Endothelial cell of umbilical vein (primary cell): ENCODE measurements around the gene IGSF1. TPM values are rescaled to one million over a fixed set of nuclear protein-coding genes. Genes with fewer than 3 reads are reported as not detected.

Source experiments
- BruUV-seq: library from RNA; stranded (reverse); fragments of 400-500 nt; replicated peaks from 2 replicates; lab custom pipeline; 2021; lab: Mats Ljungman, UMichigan
- CTCF ChIA-PET: fragments of 300-600, 350-600 bp; sonication (Branson Sonifier 250); formaldehyde crosslinking; loops from one replicate; lab custom pipeline; 2021; ENCODE audit warnings: antibody characterized with exemption, inconsistent platforms; lab: Charles Lee
- POLR2A ChIA-PET: fragments of 300-600, 350-600 bp; sonication (Branson Sonifier 250); formaldehyde crosslinking; loops from one replicate; lab custom pipeline; 2021; ENCODE audit warnings: antibody characterized with exemption, inconsistent platforms; lab: Charles Lee
- DNase-seq: peaks from one replicate; pipeline ENCODE4 v3.0.0-alpha.2; 2011; ENCODE audit warnings: low read depth, low spot score
- FAIRE-seq: peaks from 2 replicates; lab custom pipeline; 2011; peaks lifted over from hg19 to GRCh38; lab: Jason Lieb, UNC
- H2AFZ ChIP-seq: 2 replicates; pipeline ENCODE4 v1.6.0; 2012; ENCODE audit warnings: low read depth, low read length, control low read depth, inconsistent platforms
- H3K27ac ChIP-seq: 2 replicates; pipeline ENCODE4 v1.5.1; 2011; ENCODE audit warnings: low read depth, mild to moderate bottlenecking, control low read depth, low read length, moderate library complexity; ENCODE audit not compliant: insufficient read depth
- H3K27me3 ChIP-seq, 2 experiments: 2 replicates each; pipeline versions ENCODE4 v1.6.0 to v1.6.1; 2011; ENCODE audit warnings: low read length in 2 of 2, mixed read lengths in 1 of 2; ENCODE audit not compliant: control insufficient read depth in 2 of 2, insufficient read depth in 2 of 2
- H3K36me3 ChIP-seq, 2 experiments: 2 replicates in 1 of 2; 3 replicates in 1 of 2; pipeline ENCODE4 v1.5.1; 2011; ENCODE audit warnings: low read length in 2 of 2, mild to moderate bottlenecking in 1 of 2, moderate library complexity in 1 of 2; ENCODE audit not compliant: control insufficient read depth in 2 of 2, insufficient read depth in 2 of 2; ENCODE audit errors: extremely low read depth in 1 of 2
- H3K4me1 ChIP-seq: 3 replicates; pipeline ENCODE4 v1.5.1; 2011; ENCODE audit warnings: mild to moderate bottlenecking, low read length; ENCODE audit not compliant: control insufficient read depth, insufficient read depth; ENCODE audit errors: extremely low read depth
- H3K4me2 ChIP-seq: 2 replicates; pipeline ENCODE4 v1.6.1; 2011; ENCODE audit warnings: low read length, control low read depth, mixed read lengths; ENCODE audit not compliant: insufficient read depth
- H3K4me3 ChIP-seq, 3 experiments: fragments of 200-600 bp in 1 of 3; sonication (generic), shearing (Covaris generic) in 1 of 3; replicated peaks in 1 of 3; 2 replicates each; pipeline ENCODE4 v1.5.1; 2011 to 2016; ENCODE audit warnings: control low read depth in 3 of 3, low read length in 3 of 3, mild to moderate bottlenecking in 2 of 3, inconsistent platforms in 1 of 3, low read depth in 1 of 3, moderate library complexity in 1 of 3; ENCODE audit not compliant: insufficient read depth in 1 of 3
- H3K79me2 ChIP-seq: 2 replicates; pipeline ENCODE4 v1.6.0; 2012; ENCODE audit warnings: low read length, inconsistent platforms; ENCODE audit not compliant: control insufficient read depth, insufficient read depth
- H3K9ac ChIP-seq: replicated peaks from 2 replicates; pipeline ENCODE3; 2011; ENCODE audit warnings: low read length, control low read depth; ENCODE audit not compliant: insufficient read depth; ENCODE audit errors: extremely low read depth
- H3K9me1 ChIP-seq: replicated peaks from 3 replicates; pipeline ENCODE4 v1.6.0; 2011; ENCODE audit warnings: mild to moderate bottlenecking, low read length; ENCODE audit not compliant: control insufficient read depth, insufficient read depth; ENCODE audit errors: extremely low read depth
- H3K9me3 ChIP-seq: replicated peaks from 2 replicates; pipeline ENCODE4 v1.5.1; 2012; ENCODE audit warnings: low read length, inconsistent platforms; ENCODE audit not compliant: control insufficient read depth, insufficient read depth
- H4K20me1 ChIP-seq: replicated peaks from 2 replicates; pipeline ENCODE3; 2011; ENCODE audit warnings: mild to moderate bottlenecking, low read length; ENCODE audit not compliant: control insufficient read depth, insufficient read depth; ENCODE audit errors: extremely low read depth
- EZH2 ChIP-seq: IDR thresholded peaks from 2 replicates; pipeline ENCODE4 v1.6.1; 2012; ENCODE audit warnings: borderline replicate concordance, low read depth, mild to moderate bottlenecking, moderate library complexity, low read length, inconsistent platforms; ENCODE audit not compliant: severe bottlenecking
- FOS ChIP-seq: IDR thresholded peaks from 2 replicates; pipeline ENCODE4 v1.6.1; 2011; ENCODE audit warnings: mild to moderate bottlenecking, low read length, moderate library complexity, borderline replicate concordance; ENCODE audit not compliant: insufficient read depth
- GATA2 ChIP-seq: IDR thresholded peaks from 2 replicates; pipeline ENCODE4 v1.7.0; 2011; ENCODE audit warnings: low read depth, mild to moderate bottlenecking, moderate library complexity, mixed read lengths, low read length; ENCODE audit not compliant: insufficient read length, insufficient read depth
- JUN ChIP-seq: IDR thresholded peaks from 2 replicates; pipeline ENCODE4 v1.6.1; 2011; ENCODE audit warnings: borderline replicate concordance, low read depth; ENCODE audit not compliant: insufficient read length, insufficient read depth
- MYC ChIP-seq: IDR thresholded peaks from one replicate; pipeline ENCODE4 v1.6.1; 2011; ENCODE audit warnings: mild to moderate bottlenecking, low read depth, low read length
- POLR2A ChIP-seq: IDR thresholded peaks from 2 replicates; pipeline ENCODE4 v1.6.1; 2012; ENCODE audit warnings: low read depth, mild to moderate bottlenecking, control low read depth, low read length
- POLR2AphosphoS5 ChIP-seq: IDR thresholded peaks from 2 replicates; pipeline ENCODE4 v1.6.1; 2012; ENCODE audit warnings: low read depth, mild to moderate bottlenecking, control low read depth, low read length, moderate library complexity; ENCODE audit not compliant: insufficient read depth
- dilution Hi-C: fragments of 300-500 bp; cut with MboI; formaldehyde crosslinking; loops from one replicate; pipeline ENCODE4 v1.15.0; 2019; ENCODE audit warnings: low sequenced_read_pairs; ENCODE audit not compliant: extremely low pct_ligation_motif_present
- intact Hi-C: fragments of 100-400 bp; cut with micrococcal nuclease; formaldehyde crosslinking; loops from one replicate; pipeline ENCODE4 v1.10.0; 2022
- polyA plus RNA-seq, 4 experiments: library from polyadenylated mRNA; depleted of rRNA in 3 of 4; stranded (reverse) in 3 of 4; unstranded in 1 of 4; fragments of >200 nt; gene quantifications; 2 replicates each; pipeline versions ENCODE4 v1.2.1 to v1.2.3, GENCODE V29; 2011 to 2012; ENCODE audit warnings: missing spikeins in 1 of 4
- total RNA-seq: library from RNA; stranded (reverse); gene quantifications from 2 replicates; pipeline ENCODE4 v1.2.3, GENCODE V29; 2021
- TF ChIP-seq, protein P1 (sequence below), 2 donors: IDR thresholded peaks; 1 replicate in 1 of 2; 2 replicates in 1 of 2; pipeline ENCODE4 v1.5.1; 2011; ENCODE audit warnings: low read length in 2 of 2, mild to moderate bottlenecking in 2 of 2, moderate library complexity in 2 of 2, control low read depth in 1 of 2, inconsistent platforms in 1 of 2, low read depth in 1 of 2; ENCODE audit not compliant: insufficient read depth in 1 of 2; ENCODE audit errors: extremely low read depth in 1 of 2
- TF ChIP-seq, protein P2 (sequence below): IDR thresholded peaks from 2 replicates; pipeline ENCODE4 v1.6.1; 2011; ENCODE audit not compliant: insufficient read depth, insufficient read length

The IGSF1 gene
- total and polyA plus RNA-seq, 2 donors (not counting 3 experiments of a cell fraction or from before 2014, with no cell fraction given), result not detected

DNA sequence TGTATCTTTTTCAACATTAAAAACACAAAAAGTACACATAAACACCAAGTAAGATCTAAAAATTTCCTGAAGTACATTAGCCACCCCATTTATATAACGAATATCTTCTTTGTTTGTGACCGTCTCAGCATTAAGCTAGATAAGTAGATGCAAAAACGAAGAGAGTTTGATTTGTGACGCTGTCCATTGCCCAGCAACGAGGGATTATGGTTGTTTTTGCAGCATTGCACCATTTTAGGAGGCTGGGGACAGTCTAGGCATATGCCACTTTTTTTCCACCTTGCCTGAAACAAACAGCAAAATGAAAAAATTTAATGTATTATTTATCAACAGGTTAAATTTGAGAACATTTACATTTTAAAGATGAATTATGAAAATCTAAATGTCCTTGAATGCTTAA lies 12.0 kb upstream of the IGSF1 start:
- FAIRE-seq, result no peak
- H3K9me1 ChIP-seq, result no peaks in the 10 kb centered on the region
- no peak overlapping the region for H3K27ac ChIP-seq
- CTCF ChIA-PET, result no interaction called here
- no peaks in the 10 kb centered on the region for H3K36me3 ChIP-seq
- BruUV-seq, result no TSS peak
- no peak overlapping the region for H3K4me3 ChIP-seq
- no peaks in the 10 kb centered on the region for H3K4me1 ChIP-seq
- intact Hi-C loops (no loop called here), dilution Hi-C loops (no loop called here)
- POLR2A ChIA-PET, result no interaction called here
- no peak overlapping the region for H2AFZ ChIP-seq
- no peaks in the 10 kb centered on the region for H4K20me1 ChIP-seq
- H3K9me3 ChIP-seq, result no peaks in the 10 kb centered on the region
- no peaks in the 10 kb centered on the region for H3K79me2 ChIP-seq
- TF ChIP-seq JUN (no peak), FOS (no peak)
- DNase-seq, result no peak
- no peak overlapping the region for H3K4me2 ChIP-seq
- no peak overlapping the region for H3K9ac ChIP-seq
- H3K27me3 ChIP-seq, result no peaks in the 10 kb centered on the region

DNA sequence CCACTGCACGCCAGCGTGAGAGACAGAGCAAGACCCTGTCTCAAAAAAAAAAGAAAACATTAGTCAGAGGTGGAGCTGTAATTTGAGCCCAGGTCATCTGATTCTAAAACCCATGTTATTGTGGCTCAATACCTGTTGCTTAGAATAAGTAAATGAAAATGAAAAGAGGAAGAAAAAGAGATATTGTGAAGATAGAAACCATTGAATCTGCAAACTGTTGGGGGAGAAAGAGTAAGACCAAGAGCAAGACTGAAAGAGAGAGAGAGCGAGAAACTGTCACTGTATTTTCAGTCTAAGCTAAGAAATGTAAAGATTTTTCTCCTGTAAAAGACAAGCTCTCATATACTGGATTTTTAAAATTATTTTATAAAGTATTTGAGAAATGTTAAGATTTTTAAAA lies 9.7 kb upstream of the IGSF1 start:
- Histone ChIP-seq H3K4me2 (no peak overlapping the region), H3K79me2 (no peaks in the 10 kb centered on the region), H3K27ac (no peak overlapping the region), H4K20me1 (no peaks in the 10 kb centered on the region), H3K9ac (no peak overlapping the region), H2AFZ (no peak overlapping the region), H3K4me3 (no peak overlapping the region), H3K36me3 (no peaks in the 10 kb centered on the region), H3K9me3 (no peaks in the 10 kb centered on the region), H3K27me3 (no peaks in the 10 kb centered on the region), H3K9me1 (no peaks in the 10 kb centered on the region), H3K4me1 (no peaks in the 10 kb centered on the region)
- ChIA-PET POLR2A (no interaction called here), CTCF (no interaction called here)
- BruUV-seq, result no TSS peak
- dilution Hi-C loops (no loop called here), intact Hi-C loops (no loop called here)
- DNase-seq (no peak), FAIRE-seq (no peak)
- TF ChIP-seq POLR2AphosphoS5 (no peak), EZH2 (no peak), GATA2 (no peak), FOS (no peak), POLR2A (no peak), JUN (no peak), MYC (no peak)
- TF ChIP-seq, protein P1, sequence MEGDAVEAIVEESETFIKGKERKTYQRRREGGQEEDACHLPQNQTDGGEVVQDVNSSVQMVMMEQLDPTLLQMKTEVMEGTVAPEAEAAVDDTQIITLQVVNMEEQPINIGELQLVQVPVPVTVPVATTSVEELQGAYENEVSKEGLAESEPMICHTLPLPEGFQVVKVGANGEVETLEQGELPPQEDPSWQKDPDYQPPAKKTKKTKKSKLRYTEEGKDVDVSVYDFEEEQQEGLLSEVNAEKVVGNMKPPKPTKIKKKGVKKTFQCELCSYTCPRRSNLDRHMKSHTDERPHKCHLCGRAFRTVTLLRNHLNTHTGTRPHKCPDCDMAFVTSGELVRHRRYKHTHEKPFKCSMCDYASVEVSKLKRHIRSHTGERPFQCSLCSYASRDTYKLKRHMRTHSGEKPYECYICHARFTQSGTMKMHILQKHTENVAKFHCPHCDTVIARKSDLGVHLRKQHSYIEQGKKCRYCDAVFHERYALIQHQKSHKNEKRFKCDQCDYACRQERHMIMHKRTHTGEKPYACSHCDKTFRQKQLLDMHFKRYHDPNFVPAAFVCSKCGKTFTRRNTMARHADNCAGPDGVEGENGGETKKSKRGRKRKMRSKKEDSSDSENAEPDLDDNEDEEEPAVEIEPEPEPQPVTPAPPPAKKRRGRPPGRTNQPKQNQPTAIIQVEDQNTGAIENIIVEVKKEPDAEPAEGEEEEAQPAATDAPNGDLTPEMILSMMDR (IDR thresholded peaks at IDR 0.05; ENCODE audit: extremely low read depth in 1 of 2, insufficient read depth in 1 of 2, low read depth in 1 of 2, low read length in 2 of 2), result no peak
- TF ChIP-seq, protein P2, sequence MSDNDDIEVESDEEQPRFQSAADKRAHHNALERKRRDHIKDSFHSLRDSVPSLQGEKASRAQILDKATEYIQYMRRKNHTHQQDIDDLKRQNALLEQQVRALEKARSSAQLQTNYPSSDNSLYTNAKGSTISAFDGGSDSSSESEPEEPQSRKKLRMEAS, result no peak
